ENCODE results near the gene KCNN4.
A peak's percentile ranks its signal among the peaks of the same experiment; 100 is the strongest.
"Not testable (repeated sequence)": the region's sequence is repeated elsewhere in the genome, so short reads cannot be mapped to it uniquely, and the experiment has no call there.

Gene KCNN4

GRCh38 chr19:43798546-43799409 lies 18.0 kb upstream of the KCNN4 start:
- DNase-seq: peak; percentile 35 to 54

DNA sequence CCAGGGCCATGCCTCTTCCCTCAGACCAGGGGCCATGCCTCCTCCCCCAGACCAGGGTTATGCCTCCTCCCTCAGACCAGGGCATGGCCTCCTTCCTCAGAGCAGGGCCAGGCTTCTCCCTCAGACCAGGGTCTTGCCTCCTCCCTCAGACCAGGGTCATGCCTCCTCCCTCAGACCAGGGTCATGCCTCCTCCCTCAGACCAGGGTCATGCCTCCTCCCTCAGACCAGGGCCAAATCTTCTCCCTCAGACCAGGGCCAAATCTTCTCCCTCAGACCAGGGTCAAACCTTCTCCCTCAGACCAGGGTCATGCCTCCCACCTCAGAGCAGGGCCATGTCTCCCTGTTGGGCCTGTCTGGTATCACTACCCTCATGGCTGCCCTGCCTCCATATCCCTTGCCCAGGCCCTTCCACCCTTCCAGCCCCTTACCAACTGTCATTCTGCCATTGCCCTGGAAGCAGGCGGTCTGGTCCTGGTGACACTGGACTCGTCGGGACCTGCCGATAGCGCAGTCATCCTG lies 17.3 kb upstream of the KCNN4 start:
- DNase-seq: no peak

DNA sequence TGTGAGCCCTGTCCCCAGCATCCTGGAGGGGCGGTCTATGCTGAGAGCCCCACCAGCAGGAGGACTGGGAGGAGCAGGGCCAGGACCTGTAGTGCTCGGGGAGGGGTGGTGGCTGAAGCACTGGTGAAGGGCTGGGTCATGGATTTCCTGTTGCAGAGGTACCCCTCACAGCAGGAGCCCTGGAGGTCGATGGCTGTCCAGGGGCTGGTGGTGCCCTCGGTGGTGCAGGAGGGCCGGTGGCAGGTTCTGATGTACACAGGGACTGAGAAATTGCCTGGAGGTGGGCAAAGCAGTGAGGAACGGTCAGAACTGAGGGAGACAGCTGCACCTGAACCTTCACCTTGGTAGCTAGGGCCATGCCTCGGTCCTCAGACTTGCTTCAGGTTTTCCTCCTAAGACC lies 16.8 kb upstream of the KCNN4 start:
- DNase-seq: no peak

DNA sequence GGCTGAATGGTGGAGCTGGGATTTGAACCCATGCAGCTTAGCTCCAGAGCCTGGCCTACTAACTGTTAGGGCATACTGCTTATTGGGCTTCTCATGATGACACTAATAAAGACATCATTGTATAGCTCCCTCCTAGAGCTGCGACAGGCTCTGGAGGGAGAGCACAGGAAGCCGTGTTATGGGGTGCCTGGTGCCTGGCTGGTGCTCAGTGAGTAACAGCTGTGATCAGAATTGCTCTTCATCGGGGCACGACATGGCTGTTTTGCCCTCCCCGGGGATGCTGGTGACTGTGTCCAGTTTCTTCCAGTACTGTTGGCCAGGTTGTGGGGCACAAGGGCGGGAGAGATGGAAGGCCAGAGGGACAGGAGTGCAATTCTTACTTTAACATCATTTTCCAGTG lies 16.3 kb upstream of the KCNN4 start:
- no peak for DNase-seq

DNA sequence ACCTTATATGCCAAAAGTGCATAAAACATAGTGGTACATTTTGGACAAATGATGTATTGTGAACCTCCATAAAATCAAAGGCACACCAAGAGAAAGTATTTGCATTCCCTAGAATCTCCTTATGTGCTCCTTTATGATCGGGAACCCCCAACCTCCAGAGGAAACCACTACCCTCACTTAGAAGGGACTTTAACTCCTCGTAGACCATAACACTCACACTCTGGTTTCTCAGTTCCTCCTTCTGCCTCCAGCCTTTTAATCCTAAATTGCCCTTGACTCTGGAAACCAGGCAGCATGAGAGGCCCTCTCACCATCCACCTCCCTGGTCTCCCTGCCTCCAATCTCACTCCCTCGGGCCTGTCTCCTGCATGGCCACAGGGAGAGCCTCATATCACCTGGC lies 9.8 kb upstream of the KCNN4 start:
- DNase-seq: no peak

- no peak for DNase-seq
Observed at GRCh38 chr19:43789029-43789428, 8.3 kb upstream of the KCNN4 start.

DNA sequence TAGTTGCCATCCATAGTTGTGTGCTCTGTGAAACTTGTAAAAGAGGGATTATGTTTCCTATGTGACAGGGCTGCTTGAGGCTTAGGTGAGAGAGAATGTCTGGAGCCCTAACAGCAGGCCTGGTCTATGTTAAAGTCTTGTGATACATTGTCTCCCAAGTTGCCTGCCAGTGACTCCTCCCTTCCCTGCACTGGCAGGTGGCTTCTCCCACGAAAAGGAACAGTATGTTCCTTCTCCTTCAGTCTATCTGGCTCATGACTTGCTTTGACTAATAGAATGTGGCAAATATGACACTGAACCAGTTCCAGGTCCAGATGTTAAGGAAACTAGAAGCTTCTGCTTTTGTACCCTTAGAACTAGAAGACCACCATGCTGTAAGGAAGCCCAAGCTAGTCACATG lies 5.9 kb upstream of the KCNN4 start:
- DNase-seq: no peak

GRCh38 chr19:43784981-43785808 lies 4.4 kb upstream of the KCNN4 start:
- peak; percentile 45 to 55 for DNase-seq

GRCh38 chr19:43784241-43784980 lies 3.6 kb upstream of the KCNN4 start:
- peak; percentile 56 to 59 for DNase-seq

DNA sequence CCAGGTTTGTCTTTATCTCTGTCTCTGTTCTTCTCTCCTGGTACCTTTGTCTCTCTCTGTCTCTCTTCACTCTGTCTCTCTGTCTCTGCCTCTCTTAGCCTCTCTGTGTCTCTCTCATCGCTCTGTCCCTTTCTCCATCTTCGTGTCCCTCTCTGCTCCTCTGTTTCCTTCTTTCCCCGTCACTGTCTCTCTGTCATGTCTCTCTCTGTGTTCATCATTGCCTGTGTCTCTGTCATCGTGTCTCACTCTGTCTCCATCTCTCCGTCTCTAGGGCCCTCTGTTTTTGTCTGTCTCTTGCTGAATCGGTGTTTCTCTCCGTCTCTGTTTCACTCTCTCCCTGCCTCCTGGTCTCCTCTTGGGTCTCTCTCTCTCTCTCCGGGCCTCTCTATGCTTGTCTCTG lies 2.9 kb upstream of the KCNN4 start:
- no peak for DNase-seq

DNA sequence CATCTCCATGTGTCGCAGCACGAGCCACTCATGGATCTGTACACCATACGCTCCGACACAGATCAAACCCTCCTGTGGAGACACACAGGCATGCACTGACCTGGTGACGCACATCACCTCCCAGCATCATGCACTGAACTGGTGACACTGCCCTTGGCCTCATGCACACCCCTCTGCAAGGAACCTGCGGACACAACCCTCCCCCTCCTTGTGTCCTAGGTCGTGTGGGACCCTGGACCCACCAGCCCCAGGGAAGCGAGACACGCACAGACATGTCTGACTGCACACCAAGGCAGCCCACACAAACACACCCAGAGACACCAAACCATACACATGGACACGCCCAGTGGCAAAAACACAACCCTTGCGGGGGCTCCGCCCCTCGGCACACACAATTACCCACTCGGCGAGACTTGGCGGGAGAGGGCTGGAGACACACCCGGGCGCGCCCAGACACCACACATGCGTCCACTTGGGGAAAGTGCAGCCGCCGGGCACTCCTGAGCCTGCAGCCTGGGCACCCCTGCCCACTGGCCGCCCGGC lies 2.0 kb upstream of the KCNN4 start:
- no peak for DNase-seq

DNA sequence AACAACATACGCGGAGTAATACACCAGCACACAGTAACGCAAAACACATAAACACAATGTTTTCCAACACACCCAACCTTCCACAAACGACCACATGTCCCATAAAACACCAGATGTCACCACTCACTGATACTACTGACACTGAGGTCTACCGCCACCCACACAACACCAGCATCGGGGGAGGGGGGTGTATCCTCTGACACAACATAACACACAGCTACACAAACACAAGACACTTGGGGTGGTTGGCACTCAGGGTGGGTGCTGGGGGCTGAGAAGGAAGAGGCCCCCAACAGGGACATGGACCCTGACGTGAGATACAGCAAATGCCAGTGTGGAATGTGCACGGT lies 1.5 kb upstream of the KCNN4 start:
- no peak for DNase-seq

- DNase-seq: no peak
Observed at GRCh38 chr19:43781630-43782310, 997 bp upstream of the KCNN4 start.

DNA sequence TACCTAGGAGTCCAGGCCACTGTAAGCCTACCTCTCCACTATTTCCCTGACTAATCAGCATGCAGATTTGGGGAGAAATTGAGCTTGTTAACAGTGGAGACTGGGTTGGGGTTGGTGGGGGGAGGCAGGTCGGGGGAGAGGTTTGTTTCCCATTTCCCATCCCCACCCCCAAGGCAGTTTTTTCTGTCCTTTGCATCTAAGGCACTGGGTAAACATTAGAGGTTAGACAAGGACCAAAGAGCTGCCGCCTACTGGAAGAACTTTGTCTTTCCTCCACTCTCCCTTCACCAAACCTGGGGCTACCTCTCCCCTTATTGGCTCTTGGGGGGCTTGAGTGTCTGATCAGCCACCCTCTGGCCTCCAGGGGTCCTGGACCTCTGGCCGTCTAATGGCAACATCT lies 953 bp downstream of the KCNN4 start:
- no peak for DNase-seq

DNA sequence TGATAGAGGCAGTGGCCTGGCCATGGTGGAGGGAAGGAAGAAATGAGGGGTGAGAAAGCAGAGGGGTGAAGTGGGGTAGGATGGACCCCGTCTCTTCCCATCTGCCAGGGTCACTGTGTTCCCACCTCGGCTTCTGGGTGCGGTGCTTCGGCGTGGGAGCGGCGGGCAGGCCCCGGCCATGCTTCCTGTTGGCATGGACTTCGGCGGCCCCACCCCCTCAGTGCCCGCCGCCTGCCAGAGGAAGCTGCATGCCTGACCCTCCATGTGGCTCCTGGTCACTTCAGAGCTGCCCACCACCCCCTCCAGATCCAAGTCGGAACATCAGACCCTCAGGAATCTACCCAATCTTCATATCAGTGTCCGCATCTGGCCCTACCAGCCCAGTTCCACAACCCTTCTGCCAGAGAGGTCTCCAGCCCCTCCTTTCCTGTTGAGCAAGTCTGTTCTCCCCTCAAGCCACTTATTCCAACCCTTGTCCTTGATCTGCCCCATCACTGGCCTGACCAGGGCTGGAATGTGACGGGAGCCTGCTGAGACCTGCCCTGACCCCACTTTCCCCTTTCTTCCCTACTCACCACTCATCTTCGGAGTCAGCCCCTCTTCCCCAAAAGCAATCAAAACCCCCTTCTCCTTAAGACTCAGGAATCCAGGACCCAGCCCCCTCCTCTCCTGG lies 1.5 kb downstream of the KCNN4 start:
- DNase-seq: no peak

DNA sequence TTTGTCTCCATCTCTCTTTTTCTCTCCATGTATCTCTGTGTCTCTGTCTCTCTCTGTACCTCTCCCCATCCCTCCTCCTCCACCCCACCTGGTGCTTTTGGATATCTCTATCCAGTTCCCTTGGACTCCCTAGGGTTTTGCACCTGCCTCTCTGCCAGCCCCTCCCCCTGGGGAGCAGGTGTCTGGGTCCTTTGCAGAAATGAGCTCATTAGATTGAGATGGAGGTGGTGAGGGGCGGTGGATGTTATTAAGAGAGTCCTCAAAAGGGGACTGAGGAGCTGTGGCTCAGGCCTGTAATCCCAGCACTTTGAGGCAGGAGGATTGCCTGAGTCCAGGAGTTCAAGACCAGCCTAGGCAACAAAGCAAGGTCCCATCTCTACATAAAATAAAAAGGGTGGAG lies 2.1 kb downstream of the KCNN4 start:
- no peak for DNase-seq

DNA sequence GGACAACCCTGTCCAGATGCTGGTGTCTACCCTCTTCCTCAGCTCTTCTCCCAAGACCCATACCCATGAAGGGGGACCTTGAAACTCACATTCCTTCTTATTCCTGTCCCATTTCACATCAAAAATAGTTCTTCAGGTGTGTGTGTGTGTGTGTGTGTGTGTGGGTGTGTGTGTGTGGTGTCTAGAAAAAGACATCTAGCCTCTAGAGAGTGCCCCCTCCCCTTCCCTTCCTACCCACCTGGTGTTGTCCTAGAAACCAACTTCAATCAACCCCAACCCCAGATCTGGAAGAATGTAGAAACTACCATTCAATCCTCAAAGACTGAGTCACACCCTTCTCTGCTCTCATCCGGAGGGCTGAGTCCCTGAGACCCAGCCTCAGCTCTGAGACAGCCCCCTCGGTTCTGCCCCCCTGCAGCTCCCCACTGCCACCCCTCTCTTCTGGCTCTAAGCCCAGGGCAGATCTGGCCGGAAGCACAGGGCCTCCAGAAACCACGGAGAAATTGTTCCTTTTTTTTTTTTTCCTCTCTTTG lies 3.5 kb downstream of the KCNN4 start:
- no peak for DNase-seq

- peak in 1 of 2 donors; percentile 64 for DNase-seq
Observed at GRCh38 chr19:43776286-43776685, 4.5 kb downstream of the KCNN4 start.

DNA sequence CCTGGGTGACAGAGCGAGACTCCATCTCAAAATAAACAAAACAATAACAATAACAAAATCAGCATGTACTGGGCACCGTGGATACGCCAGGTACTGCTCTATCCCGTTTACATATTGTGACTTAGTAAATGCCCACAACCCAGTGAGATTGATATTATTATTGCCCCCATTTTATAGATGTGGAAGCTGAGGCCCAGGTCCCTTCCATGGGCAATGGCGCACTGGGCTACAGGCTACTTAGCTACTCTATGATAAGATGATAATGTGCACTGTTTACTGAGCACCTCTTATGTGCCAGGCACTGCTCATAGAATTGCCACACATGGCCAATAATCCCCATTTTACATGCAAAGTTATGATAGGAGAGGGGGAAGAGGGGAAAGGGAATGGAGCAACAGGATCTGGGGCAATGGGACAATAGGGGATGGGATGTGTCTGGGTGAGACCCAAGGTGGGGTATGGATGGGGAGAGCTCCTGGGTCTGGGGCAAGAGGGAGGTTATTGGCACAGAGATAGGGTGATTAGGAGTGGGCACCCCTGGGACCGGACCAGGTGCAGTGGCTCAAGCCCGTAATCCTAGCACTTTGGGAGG lies 5.4 kb downstream of the KCNN4 start:
- DNase-seq: no peak

DNA sequence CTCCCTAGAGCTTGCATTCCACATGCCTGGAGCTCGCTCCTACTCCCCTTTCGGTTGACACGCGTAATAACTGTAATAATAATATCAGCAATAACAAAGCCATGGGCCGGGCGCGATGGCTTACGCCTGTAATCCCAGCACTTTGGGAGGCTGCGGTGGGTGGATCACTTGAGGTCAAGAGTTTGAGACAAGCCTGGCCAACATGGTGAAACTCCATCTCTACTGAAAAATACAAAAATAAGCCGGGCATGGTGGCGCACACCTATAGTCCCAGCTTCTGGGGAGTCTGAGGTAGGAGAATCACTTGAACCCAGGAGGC lies 5.9 kb downstream of the KCNN4 start:
- DNase-seq: not testable (repeated sequence)

Data from stimulated activated CD4-positive, alpha-beta T cell treated with anti-CD3 and anti-CD28 coated beads, Interleukin-2, amount 100 ng/mL, for 48 hours (primary cell).